Measurements from ENCODE around the gene NXPH4. TPM values are rescaled to one million over a fixed set of nuclear protein-coding genes. Genes with fewer than 3 reads are reported as not detected.

The NXPH4 gene
- polyA plus RNA-seq, 1 donor from 2014 or later, result 0.53 TPM

- Histone ChIP-seq H2AFZ (ENCODE audit: low read depth, low read length) (no peak overlapping the region), H3F3A (ENCODE audit: insufficient read depth, low read length, poor library complexity, severe bottlenecking) (no peaks in the 10 kb centered on the region), H3K4me3 (ENCODE audit: low read length) (no peak overlapping the region), H3K4me2 (ENCODE audit: low read length) (no peak overlapping the region), H4K20me1 (ENCODE audit: insufficient read depth) (no peaks in the 10 kb centered on the region), H3K79me2 (replicated peaks; ENCODE audit: insufficient read depth, low read length) (no peaks in the 10 kb centered on the region), H3K27me3 (ENCODE audit: insufficient read depth, low read depth, low read length) (no peaks in the 10 kb centered on the region), H3K9me3 (ENCODE audit: low read length) (no peaks in the 10 kb centered on the region), H3K9ac (ENCODE audit: low read length) (no peak overlapping the region), H3K9me2 (ENCODE audit: insufficient read depth, low read length) (no peaks in the 10 kb centered on the region), H3K36me3 (ENCODE audit: insufficient read depth, low read length) (peaks cover 19% of the 10 kb centered on the region), H3K27ac (ENCODE audit: low read length) (no peak overlapping the region)
- TF ChIP-seq REST (IDR thresholded peaks at IDR 0.05; ENCODE audit: borderline replicate concordance), result no peak
- no peak for TF ChIP-seq TAF1 (IDR thresholded peaks at IDR 0.05; ENCODE audit: low read depth)
- TF ChIP-seq RAD21 (conservative IDR thresholded peaks at IDR 0.05), result no peak
- no peak for TF ChIP-seq EZH2 (IDR thresholded peaks at IDR 0.05; ENCODE audit: borderline replicate concordance, insufficient read depth, low read length, poor library complexity, severe bottlenecking)
- TF ChIP-seq POLR2AphosphoS5 (IDR thresholded peaks at IDR 0.05), result no peak
- TF ChIP-seq EP300 (conservative IDR thresholded peaks at IDR 0.05; ENCODE audit: poor library complexity, severe bottlenecking), result no peak
- TF ChIP-seq MXI1 (conservative IDR thresholded peaks at IDR 0.05; ENCODE audit: poor library complexity, severe bottlenecking), result no peak
- TF ChIP-seq CTCF (IDR thresholded peaks at IDR 0.05; ENCODE audit: poor library complexity, severe bottlenecking), result no peak
- no peak for TF ChIP-seq SMC3 (conservative IDR thresholded peaks at IDR 0.05; ENCODE audit: poor library complexity)
These were observed 15.0 kb upstream of the NXPH4 start for GRCh38 chr12:57201631-57202030.

GRCh38 chr12:57202321-57202720 lies 14.3 kb upstream of the NXPH4 start:
- Histone ChIP-seq H3K27ac (ENCODE audit: low read length) (no peak overlapping the region), H3K27me3 (ENCODE audit: insufficient read depth, low read depth, low read length) (no peaks in the 10 kb centered on the region), H4K20me1 (ENCODE audit: insufficient read depth) (no peaks in the 10 kb centered on the region), H3K4me3 (ENCODE audit: low read length) (no peak overlapping the region), H3K9me3 (ENCODE audit: low read length) (no peaks in the 10 kb centered on the region), H3F3A (ENCODE audit: insufficient read depth, low read length, poor library complexity, severe bottlenecking) (no peaks in the 10 kb centered on the region), H3K9me2 (ENCODE audit: insufficient read depth, low read length) (no peaks in the 10 kb centered on the region), H3K36me3 (ENCODE audit: insufficient read depth, low read length) (peaks cover 19% of the 10 kb centered on the region), H3K79me2 (replicated peaks; ENCODE audit: insufficient read depth, low read length) (no peaks in the 10 kb centered on the region), H3K9ac (ENCODE audit: low read length) (no peak overlapping the region), H3K4me2 (ENCODE audit: low read length) (no peak overlapping the region), H2AFZ (ENCODE audit: low read depth, low read length) (no peak overlapping the region)
- no peak for TF ChIP-seq MXI1 (conservative IDR thresholded peaks at IDR 0.05; ENCODE audit: poor library complexity, severe bottlenecking)
- TF ChIP-seq EZH2 (IDR thresholded peaks at IDR 0.05; ENCODE audit: borderline replicate concordance, insufficient read depth, low read length, poor library complexity, severe bottlenecking), result no peak
- no peak for TF ChIP-seq REST (IDR thresholded peaks at IDR 0.05; ENCODE audit: borderline replicate concordance)
- TF ChIP-seq SMC3 (conservative IDR thresholded peaks at IDR 0.05; ENCODE audit: poor library complexity), result no peak
- TF ChIP-seq CTCF (IDR thresholded peaks at IDR 0.05; ENCODE audit: poor library complexity, severe bottlenecking), result no peak
- no peak for TF ChIP-seq EP300 (conservative IDR thresholded peaks at IDR 0.05; ENCODE audit: poor library complexity, severe bottlenecking)
- no peak for TF ChIP-seq POLR2AphosphoS5 (IDR thresholded peaks at IDR 0.05)

All from neural cell (in vitro differentiated cells).